MCF 10A (cell line): ENCODE results near the gene CCDC33. TPM values are rescaled to one million over a fixed set of nuclear protein-coding genes. Genes with fewer than 3 reads are reported as not detected.

ENCODE experiments used
- BruUV-seq: library from RNA; stranded (reverse); fragments of 400-500 nt; replicated peaks from 2 replicates; lab custom pipeline; 2021; lab: Mats Ljungman, UMichigan
- CTCF ChIA-PET: fragments of 300-600 bp; sonication (Branson Sonifier 250); formaldehyde crosslinking; extraction: SDS; loops from one replicate; lab custom pipeline; 2021; ENCODE audit warnings: antibody characterized with exemption, inconsistent platforms; lab: Yijun Ruan, JAX
- POLR2A ChIA-PET: fragments of 300-600, 350-650 bp; sonication (Branson Sonifier 250); formaldehyde crosslinking; extraction: SDS; loops from one replicate; lab custom pipeline; 2020; ENCODE audit warnings: antibody characterized with exemption, inconsistent platforms; lab: Yijun Ruan, JAX
- DNase-seq: peaks from one replicate; pipeline ENCODE4 v3.0.0-alpha.2; 2018; ENCODE audit not compliant: unreplicated experiment
- H3K27ac Mint-ChIP-seq: one replicate; pipeline ENCODE4 v1.8.0; 2022; ENCODE audit warnings: mild to moderate bottlenecking, low read depth, mixed read lengths; ENCODE audit not compliant: unreplicated experiment
- H3K27me3 Mint-ChIP-seq: one replicate; pipeline ENCODE4 v1.8.0; 2022; ENCODE audit warnings: mixed read lengths; ENCODE audit not compliant: insufficient read depth, unreplicated experiment
- H3K36me3 Mint-ChIP-seq: one replicate; pipeline ENCODE4 v1.8.0; 2022; ENCODE audit warnings: mild to moderate bottlenecking, moderate library complexity, mixed read lengths; ENCODE audit not compliant: insufficient read depth, unreplicated experiment
- H3K4me1 Mint-ChIP-seq: one replicate; pipeline ENCODE4 v1.8.0; 2022; ENCODE audit warnings: mixed read lengths; ENCODE audit not compliant: insufficient read depth, unreplicated experiment
- H3K4me3 Mint-ChIP-seq: one replicate; pipeline ENCODE4 v1.8.0; 2022; ENCODE audit warnings: mild to moderate bottlenecking, moderate library complexity, mixed read lengths; ENCODE audit not compliant: unreplicated experiment
- H3K9me3 Mint-ChIP-seq: one replicate; pipeline ENCODE4 v1.8.0; 2022; ENCODE audit warnings: mixed read lengths; ENCODE audit not compliant: unreplicated experiment
- intact Hi-C: fragments of 100-400 bp; cut with micrococcal nuclease; formaldehyde crosslinking; loops from 2 replicates; pipeline ENCODE4 v1.14.1; 2022
- total RNA-seq: library from RNA; stranded (reverse); gene quantifications from 2 replicates; pipeline ENCODE4 v1.2.3, GENCODE V29; 2022
- TF ChIP-seq, protein P1 (sequence below): fragments of 200-600 bp; IDR thresholded peaks from one replicate; pipeline ENCODE4 v1.8.0; 2022; ENCODE audit warnings: antibody characterized with exemption, mild to moderate bottlenecking; ENCODE audit not compliant: unreplicated experiment

The CCDC33 gene
- total RNA-seq, 1 experiment from 2014 or later = not detected

DNA sequence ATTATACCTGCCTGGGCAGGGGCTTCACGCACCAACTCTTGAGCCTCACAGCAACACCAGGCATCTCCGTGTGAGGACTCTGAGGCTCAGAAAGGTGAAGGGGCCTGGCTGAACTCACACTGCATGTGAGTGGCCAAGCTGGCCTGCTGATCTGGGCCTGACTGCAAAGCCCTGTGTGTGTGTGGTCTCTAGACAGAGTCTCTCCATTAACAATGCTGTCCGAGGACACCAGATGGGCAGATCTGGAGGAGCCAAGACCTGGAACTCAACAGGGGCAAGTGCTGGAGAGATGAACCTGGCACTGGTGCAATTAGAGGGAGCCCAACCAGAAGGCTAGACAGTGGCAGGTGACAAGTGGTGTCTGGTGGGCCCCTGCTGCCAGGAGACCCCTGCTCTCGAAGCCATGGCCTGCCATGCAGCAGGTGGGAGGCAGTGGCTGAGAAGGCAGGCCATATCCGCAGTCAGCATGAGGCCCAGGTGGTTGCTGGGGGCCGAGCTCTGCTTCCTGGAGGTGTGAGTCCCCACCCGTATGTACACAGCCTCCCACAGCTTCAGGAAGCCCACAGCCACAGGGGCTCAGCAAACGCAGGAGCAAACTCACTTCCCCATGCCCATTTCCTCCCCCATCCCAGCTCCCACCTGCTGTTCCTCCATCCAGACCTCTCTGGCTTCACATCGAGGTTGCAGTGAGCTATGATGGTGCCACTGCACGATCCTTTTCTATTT is 92.4 kb downstream of the CCDC33 start:
- POLR2A ChIA-PET = no interaction called here
- no peaks in the 10 kb centered on the region for H3K27me3 Mint-ChIP-seq
- BruUV-seq = no TSS peak
- intact Hi-C loops = no loop called here
- no peak overlapping the region for H3K27ac Mint-ChIP-seq
- TF ChIP-seq, protein P1, sequence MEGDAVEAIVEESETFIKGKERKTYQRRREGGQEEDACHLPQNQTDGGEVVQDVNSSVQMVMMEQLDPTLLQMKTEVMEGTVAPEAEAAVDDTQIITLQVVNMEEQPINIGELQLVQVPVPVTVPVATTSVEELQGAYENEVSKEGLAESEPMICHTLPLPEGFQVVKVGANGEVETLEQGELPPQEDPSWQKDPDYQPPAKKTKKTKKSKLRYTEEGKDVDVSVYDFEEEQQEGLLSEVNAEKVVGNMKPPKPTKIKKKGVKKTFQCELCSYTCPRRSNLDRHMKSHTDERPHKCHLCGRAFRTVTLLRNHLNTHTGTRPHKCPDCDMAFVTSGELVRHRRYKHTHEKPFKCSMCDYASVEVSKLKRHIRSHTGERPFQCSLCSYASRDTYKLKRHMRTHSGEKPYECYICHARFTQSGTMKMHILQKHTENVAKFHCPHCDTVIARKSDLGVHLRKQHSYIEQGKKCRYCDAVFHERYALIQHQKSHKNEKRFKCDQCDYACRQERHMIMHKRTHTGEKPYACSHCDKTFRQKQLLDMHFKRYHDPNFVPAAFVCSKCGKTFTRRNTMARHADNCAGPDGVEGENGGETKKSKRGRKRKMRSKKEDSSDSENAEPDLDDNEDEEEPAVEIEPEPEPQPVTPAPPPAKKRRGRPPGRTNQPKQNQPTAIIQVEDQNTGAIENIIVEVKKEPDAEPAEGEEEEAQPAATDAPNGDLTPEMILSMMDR = no peak
- no peaks in the 10 kb centered on the region for H3K36me3 Mint-ChIP-seq
- H3K4me3 Mint-ChIP-seq = no peak overlapping the region
- H3K4me1 Mint-ChIP-seq = no peaks in the 10 kb centered on the region
- CTCF ChIA-PET = interaction anchor here (0.5 to 1.8 kb wide), 5 partner anchors 7 to 303 kb away, joined by 3 to 10 read pairs (median 3); partner anchors contain the start of gene ISLR2
- no peaks in the 10 kb centered on the region for H3K9me3 Mint-ChIP-seq
- DNase-seq = no peak

DNA sequence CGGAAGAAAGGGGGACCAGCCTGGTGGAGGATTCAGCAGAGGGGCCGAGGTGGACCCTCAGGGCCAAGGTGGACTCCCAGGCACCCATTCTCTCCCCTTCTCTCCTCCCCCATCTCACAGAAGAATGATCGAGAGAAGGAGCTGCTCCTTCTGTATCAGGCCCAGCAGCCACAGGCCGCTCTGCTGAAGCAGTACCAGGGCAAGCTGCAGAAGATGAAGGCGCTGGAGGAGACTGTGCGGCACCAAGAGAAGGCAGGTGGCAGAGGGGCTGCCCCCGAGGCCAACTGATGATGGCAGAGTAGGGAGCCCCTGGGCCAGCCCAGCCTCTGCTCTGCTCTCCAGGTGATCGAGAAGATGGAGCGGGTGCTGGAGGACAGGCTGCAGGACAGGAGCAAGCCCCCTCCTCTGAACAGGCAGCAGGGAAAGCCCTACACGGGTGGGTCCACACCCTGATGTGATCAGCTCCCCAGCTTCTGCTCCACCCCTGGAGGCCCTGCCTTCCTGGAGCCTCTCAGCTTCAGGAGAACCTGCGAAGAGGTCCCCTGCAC is 94.8 kb downstream of the CCDC33 start:
- CTCF ChIA-PET = interaction anchor here (0.6 to 1.2 kb wide), 6 partner anchors 19 to 944 kb away, joined by 3 to 5 read pairs (median 3); no protein-coding TSS in a partner anchor
- no TSS peak for BruUV-seq
- Mint-ChIP-seq H3K9me3 (no peaks in the 10 kb centered on the region), H3K4me1 (no peaks in the 10 kb centered on the region), H3K36me3 (no peaks in the 10 kb centered on the region), H3K27me3 (no peaks in the 10 kb centered on the region), H3K4me3 (no peak overlapping the region), H3K27ac (no peak overlapping the region)
- intact Hi-C loops = no loop called here
- TF ChIP-seq, protein P1 = no peak
- no peak for DNase-seq
- POLR2A ChIA-PET = interaction anchor here (0.6 kb wide), 1 partner anchor 1858 kb away, joined by 4 read pairs; no protein-coding TSS in a partner anchor

DNA sequence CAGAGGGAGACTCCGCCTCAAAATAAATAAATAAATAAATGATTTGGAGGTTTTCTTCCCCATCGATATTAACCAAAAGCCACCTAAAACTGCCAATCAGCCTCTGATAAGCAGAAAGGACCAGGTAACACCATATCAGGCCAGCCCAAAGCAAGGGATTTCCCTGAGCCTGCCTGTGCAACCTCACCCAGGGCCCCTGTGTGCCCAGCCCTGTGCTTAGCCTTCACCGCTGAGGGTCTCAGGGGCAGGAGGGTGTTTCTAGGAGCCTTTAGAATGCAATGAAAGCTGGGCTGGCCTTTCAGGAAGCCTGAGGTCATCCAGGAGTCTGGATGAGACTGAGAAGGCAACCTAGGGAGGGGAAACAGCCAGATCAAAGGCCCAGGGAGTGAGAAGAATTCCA is 95.9 kb downstream of the CCDC33 start:
- Mint-ChIP-seq H3K4me3 (no peak overlapping the region), H3K9me3 (no peaks in the 10 kb centered on the region), H3K27ac (no peak overlapping the region), H3K4me1 (peaks cover 6% of the 10 kb centered on the region), H3K27me3 (no peaks in the 10 kb centered on the region), H3K36me3 (no peaks in the 10 kb centered on the region)
- CTCF ChIA-PET = interaction anchor here (0.8 to 1.2 kb wide), 3 partner anchors 10 to 283 kb away, joined by 3 to 5 read pairs (median 4); no protein-coding TSS in a partner anchor
- no peak for DNase-seq
- TF ChIP-seq, protein P1 = no peak
- POLR2A ChIA-PET = no interaction called here
- no TSS peak for BruUV-seq
- intact Hi-C loops = no loop called here

DNA sequence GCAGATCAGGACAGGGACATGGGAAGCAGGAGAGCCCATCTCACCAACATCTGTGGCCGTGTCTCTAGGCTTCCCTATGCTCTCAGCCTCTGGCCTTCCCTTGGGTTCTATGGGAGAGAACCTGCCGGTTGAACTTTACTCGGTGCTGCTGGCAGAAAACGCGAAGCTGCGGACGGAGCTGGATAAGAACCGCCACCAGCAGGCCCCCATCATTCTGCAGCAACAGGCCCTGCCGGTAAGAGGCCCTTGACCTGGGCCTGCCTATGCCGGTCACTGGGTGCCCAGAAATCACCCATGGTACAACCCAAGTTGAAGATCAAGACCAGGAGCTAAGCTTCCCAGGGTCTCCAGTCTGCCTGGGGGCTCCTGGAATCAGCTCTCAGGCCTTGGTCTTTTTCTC is 96.5 kb downstream of the CCDC33 start:
- no TSS peak for BruUV-seq
- Mint-ChIP-seq H3K36me3 (no peaks in the 10 kb centered on the region), H3K9me3 (no peaks in the 10 kb centered on the region), H3K27me3 (no peaks in the 10 kb centered on the region), H3K4me3 (no peak overlapping the region), H3K4me1 (peaks cover 6% of the 10 kb centered on the region), H3K27ac (no peak overlapping the region)
- intact Hi-C loops = no loop called here
- TF ChIP-seq, protein P1 = no peak
- no peak for DNase-seq
- POLR2A ChIA-PET = no interaction called here
- CTCF ChIA-PET = interaction anchor here (0.8 to 1.0 kb wide), 2 partner anchors 10 to 284 kb away, joined by 3 to 4 read pairs; no protein-coding TSS in a partner anchor
